ENCODE measurements around the gene TSPO2.

The TSPO2 gene

DNA sequence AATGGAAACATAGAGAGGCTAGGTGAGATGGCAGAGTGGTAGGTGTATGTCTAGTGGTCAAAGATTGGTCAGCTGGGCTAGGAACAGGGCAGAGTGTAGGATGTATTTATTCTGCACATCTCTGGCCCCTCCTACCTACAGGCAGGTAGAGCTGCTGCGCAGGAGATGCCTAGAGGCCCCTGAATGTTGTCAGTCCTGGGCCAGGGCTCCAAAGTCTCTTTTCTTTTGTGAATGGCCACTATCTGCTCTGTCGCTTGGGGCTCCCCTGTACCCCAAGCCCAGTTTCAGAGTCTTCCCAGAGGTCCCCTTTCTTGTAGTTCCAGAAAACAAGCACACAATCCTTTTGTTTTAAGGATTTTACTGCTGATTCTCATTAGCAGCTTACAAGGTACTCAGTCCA, 5.0 kb downstream of the TSPO2 start:
- TF ChIP-seq, protein P1, sequence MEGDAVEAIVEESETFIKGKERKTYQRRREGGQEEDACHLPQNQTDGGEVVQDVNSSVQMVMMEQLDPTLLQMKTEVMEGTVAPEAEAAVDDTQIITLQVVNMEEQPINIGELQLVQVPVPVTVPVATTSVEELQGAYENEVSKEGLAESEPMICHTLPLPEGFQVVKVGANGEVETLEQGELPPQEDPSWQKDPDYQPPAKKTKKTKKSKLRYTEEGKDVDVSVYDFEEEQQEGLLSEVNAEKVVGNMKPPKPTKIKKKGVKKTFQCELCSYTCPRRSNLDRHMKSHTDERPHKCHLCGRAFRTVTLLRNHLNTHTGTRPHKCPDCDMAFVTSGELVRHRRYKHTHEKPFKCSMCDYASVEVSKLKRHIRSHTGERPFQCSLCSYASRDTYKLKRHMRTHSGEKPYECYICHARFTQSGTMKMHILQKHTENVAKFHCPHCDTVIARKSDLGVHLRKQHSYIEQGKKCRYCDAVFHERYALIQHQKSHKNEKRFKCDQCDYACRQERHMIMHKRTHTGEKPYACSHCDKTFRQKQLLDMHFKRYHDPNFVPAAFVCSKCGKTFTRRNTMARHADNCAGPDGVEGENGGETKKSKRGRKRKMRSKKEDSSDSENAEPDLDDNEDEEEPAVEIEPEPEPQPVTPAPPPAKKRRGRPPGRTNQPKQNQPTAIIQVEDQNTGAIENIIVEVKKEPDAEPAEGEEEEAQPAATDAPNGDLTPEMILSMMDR (IDR thresholded peaks at IDR 0.05; ENCODE audit: low read depth, low read length), result no peak

DNA sequence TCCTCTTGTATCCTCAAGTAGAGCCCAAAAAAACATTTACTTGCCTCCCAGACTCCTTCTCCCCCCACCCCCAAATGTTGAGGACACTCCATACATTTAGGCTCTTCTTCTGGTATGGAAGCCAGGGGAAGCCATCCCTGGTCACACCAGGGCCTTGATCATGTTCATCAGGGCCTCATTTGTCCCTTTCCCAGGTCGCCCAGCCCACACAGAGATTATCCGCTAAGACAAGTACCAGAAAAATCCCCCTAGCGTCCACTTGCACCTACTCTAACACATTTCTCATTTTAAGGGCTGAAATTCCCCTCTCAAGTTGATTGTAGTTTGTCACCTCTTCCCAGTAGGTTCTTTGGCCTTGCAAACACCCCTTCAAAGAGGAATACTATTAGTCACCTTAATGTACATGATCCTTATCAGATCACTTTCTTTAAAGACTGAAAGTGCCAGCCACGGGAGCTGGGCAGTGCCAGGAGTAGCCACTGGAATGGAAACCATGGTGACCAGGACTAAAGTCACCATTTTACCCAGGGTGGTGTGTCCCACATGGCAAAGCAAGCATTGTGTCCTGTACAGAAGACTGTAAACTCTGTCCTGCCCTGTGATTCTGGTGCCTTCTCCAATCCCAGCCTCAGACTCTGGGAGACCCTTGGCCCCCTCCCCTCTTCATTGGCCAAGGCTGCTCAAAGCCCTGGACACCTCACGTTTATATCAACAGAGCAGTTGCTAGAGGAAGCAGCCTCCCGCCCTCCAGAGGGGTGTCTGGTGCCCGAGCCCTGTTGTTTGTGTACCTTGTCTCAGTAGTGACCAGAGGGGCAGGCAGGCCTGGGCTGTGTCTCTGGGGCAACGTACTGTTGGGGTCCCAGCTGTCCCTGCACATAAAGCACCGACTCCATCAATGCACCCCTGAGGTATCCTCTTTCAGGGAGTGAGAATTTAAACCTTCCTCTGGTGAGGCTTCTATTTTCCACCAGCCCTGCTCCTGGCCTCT, 5.8 kb downstream of the TSPO2 start:
- DNase-seq (ENCODE audit: extremely low read depth, low read depth), result no peak
- TF ChIP-seq, protein P1 (IDR thresholded peaks at IDR 0.05; ENCODE audit: low read depth, low read length), result no peak

More for the DNA sequence above, 5.0 kb downstream of the TSPO2 start:
- DNase-seq (ENCODE audit: extremely low read depth, low read depth), result no peak

DNA sequence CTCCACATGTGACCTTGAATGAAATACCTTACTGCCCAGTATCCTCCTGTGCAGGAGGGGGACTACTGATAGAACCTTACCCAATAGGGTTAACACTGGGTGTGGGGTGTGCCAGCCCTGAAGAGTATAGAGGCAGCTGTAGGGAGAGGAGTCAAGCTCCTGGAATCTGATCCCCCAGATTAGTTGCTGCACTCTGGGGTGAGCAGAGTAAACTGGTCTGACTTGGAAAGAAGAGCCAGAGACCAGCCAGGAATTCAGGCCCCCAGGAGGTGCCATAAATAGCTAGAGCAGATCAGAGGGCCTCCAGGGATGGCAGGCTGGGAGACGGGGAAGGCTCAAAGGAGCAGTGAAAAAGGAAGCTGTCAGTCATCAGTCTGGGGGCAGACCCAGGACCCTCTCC, 7.3 kb downstream of the TSPO2 start:
- DNase-seq (ENCODE audit: extremely low read depth, low read depth), result no peak
- TF ChIP-seq, protein P1 (IDR thresholded peaks at IDR 0.05; ENCODE audit: low read depth, low read length), result no peak

DNA sequence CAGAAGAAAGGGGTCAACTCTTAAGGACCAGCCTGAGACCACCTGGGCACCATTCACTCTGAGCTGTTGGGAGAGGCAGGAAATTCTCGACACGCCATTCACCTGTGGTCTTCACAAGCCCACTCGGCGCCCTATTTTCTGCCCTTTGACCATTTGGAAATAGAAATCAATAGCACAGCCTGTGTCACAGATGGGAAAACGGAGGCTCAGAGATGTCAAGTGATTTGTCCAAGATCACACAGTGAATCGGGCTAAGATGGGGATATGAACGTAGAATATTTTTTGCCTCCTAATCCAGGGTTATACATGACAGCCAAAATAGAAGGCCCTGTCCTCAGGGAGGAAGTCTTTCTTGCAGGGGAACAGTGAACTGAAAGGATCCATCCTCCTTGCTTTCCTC, 7.7 kb downstream of the TSPO2 start:
- no peak for DNase-seq (ENCODE audit: extremely low read depth, low read depth)
- TF ChIP-seq, protein P1 (IDR thresholded peaks at IDR 0.05; ENCODE audit: low read depth, low read length), result no peak

DNA sequence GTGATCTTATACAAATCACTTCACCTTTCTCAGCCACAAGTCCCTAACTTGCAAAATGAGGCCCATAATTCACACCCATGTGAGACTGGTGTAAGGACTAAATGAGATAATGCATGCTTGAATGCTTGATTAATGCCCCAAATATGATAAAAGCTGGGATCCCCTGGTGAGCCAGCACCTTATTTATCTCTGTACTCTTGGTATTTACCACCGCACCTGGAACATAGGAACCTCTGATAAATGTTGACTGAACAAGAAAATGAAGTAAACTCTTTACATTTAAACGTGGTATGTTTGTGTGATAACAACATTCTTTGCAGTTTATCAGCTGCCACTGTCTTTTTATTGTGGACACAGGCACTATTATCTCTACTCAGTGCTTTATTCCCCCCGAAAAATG, 8.3 kb downstream of the TSPO2 start:
- DNase-seq (ENCODE audit: extremely low read depth, low read depth), result no peak
- TF ChIP-seq, protein P1 (IDR thresholded peaks at IDR 0.05; ENCODE audit: low read depth, low read length), result no peak

DNA sequence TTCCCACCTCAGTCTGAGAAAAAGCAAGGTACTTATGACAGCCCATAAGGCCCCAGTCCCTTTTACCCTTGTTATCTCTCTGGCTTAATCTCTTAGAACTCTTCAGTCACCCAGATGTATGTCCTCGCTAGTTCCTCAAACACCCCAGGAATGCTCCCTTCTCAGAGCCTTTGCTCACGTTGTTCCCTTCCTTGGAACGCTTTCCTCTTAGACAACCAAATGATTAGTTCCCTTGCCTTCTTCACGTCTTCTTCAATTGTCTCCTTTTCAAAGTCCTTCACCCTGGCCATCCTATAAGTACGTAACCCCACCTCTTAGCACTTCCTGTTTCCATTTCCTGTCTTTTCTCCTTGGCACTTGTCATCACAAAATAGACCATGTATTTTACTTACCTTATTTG, 9.6 kb downstream of the TSPO2 start:
- TF ChIP-seq, protein P1 (IDR thresholded peaks at IDR 0.05; ENCODE audit: low read depth, low read length), result no peak

DNA sequence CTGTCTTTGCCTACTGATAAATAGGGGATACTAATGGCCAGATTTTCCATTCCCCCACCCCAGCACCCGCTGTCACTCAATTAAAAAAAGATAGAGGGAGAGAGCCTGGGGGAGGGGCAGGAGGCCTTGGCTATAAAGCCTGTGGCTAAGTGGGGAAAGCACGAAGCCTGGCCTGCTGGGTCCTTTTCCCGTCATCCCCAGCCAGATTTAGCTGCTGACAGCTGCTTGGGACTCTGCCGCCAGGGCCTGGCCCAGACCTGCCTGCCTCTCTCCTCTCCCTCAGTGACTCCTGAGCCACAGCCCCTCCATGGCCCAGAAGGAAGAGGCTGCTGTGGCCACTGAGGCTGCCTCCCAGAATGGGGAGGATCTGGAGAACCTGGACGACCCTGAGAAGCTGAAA, 10.8 kb downstream of the TSPO2 start, which contains the start of gene APOBEC2:
APOBEC2 (plus strand) TSS at position 162 of the 400 bp plus-strand sequence; CDS start at position 308, 146 bp downstream.
- DNase-seq (ENCODE audit: extremely low read depth, low read depth), result no peak
- TF ChIP-seq, protein P1 (IDR thresholded peaks at IDR 0.05; ENCODE audit: low read depth, low read length), result no peak

More for the DNA sequence above, 9.6 kb downstream of the TSPO2 start:
- no peak for DNase-seq (ENCODE audit: extremely low read depth, low read depth)
